Spleen (tissue), 11 donors: ENCODE measurements around the gene AFAP1L2. TPM values are rescaled to one million over a fixed set of nuclear protein-coding genes. Genes with fewer than 3 reads are reported as not detected.

Experiments
- DNase-seq: peaks from one replicate; pipeline ENCODE4 v3.0.0-alpha.2; 2020
- H3K27ac ChIP-seq, 8 donors: fragments of 200-600 bp; sonication (generic) in 7 of 8; 1 replicate in 4 of 8; 2 replicates in 4 of 8; pipeline versions ENCODE4 v1.5.0 to v1.8.0; 2016 to 2021; ENCODE audit warnings: inconsistent platforms in 4 of 8, mild to moderate bottlenecking in 4 of 8, moderate library complexity in 1 of 8
- H3K27me3 ChIP-seq, 7 donors: fragments of 200-600 bp; sonication (generic) in 6 of 7; replicated peaks in 1 of 7; 1 replicate in 4 of 7; 2 replicates in 3 of 7; pipeline versions ENCODE4 v1.5.0 to v1.8.0; 2016 to 2021; ENCODE audit warnings: inconsistent platforms in 3 of 7, mild to moderate bottlenecking in 1 of 7
- H3K36me3 ChIP-seq, 6 donors: fragments of 200-600 bp; sonication (generic) in 5 of 6; 1 replicate in 4 of 6; 2 replicates in 2 of 6; pipeline versions ENCODE4 v1.5.0 to v1.8.0; 2016 to 2021; ENCODE audit warnings: inconsistent platforms in 2 of 6
- H3K4me1 ChIP-seq, 6 donors: fragments of 200-600 bp; sonication (generic) in 5 of 6; 1 replicate in 3 of 6; 2 replicates in 3 of 6; pipeline versions ENCODE4 v1.5.0 to v1.8.0; 2016 to 2021; ENCODE audit warnings: inconsistent platforms in 3 of 6
- H3K4me3 ChIP-seq, 8 donors: fragments of 200-600 bp; sonication (generic) in 7 of 8; 1 replicate in 4 of 8; 2 replicates in 4 of 8; pipeline versions ENCODE4 v1.5.0 to v1.8.0; 2016 to 2021; ENCODE audit warnings: inconsistent platforms in 4 of 8, mild to moderate bottlenecking in 4 of 8, moderate library complexity in 2 of 8
- H3K9me3 ChIP-seq, 8 donors: fragments of 200-600 bp; sonication (generic) in 7 of 8; 1 replicate in 4 of 8; 2 replicates in 4 of 8; pipeline versions ENCODE4 v1.5.0 to v1.8.0; 2016 to 2021; ENCODE audit warnings: inconsistent platforms in 4 of 8
- CTCF ChIP-seq, 11 experiments: fragments of 200-600 bp in 7 of 11; fragments of 450-650 bp in 4 of 11; sonication (generic) in 4 of 11; IDR thresholded peaks in 8 of 11; conservative IDR thresholded peaks in 3 of 11; 1 replicate in 7 of 11; 2 replicates in 4 of 11; pipeline versions ENCODE4 v1.4.0 to v1.8.0; 2016 to 2021; ENCODE audit warnings: antibody characterized with exemption in 11 of 11, inconsistent platforms in 4 of 11, mild to moderate bottlenecking in 1 of 11
- POLR2A ChIP-seq, 3 donors: fragments of 450-650 bp; IDR thresholded peaks; one replicate each; pipeline ENCODE4 v1.5.1; 2017; ENCODE audit warnings: antibody characterized with exemption in 3 of 3, mild to moderate bottlenecking in 1 of 3
- POLR2AphosphoS5 ChIP-seq, 3 donors: sonication (generic); formaldehyde crosslinking; IDR thresholded peaks; one replicate each; pipeline ENCODE4 v1.5.1; 2017; ENCODE audit warnings: antibody characterized with exemption in 3 of 3
- WGBS, 5 donors: extraction: QIAGEN DNeasy Blood & Tissue Kit in 3 of 5; methylation state at CpG; one replicate each; pipeline versions ENCODE4 v1.1.5 to v1.1.7; 2013 to 2018; 5-methylcytosine and 5-hydroxymethylcytosine counted together
- intact Hi-C: fragments of 100-400 bp; cut with DNase I; formaldehyde crosslinking; loops from one replicate; pipeline ENCODE4 v1.15.0; 2023; ENCODE audit warnings: low total_unique reads
- polyA plus RNA-seq, 3 donors: library from polyadenylated mRNA; stranded (reverse); fragments of 200-250 nt; gene quantifications; one replicate each; pipeline ENCODE4 v1.2.1, GENCODE V29; 2013
- total RNA-seq, 7 donors: library from RNA; depleted of rRNA in 3 of 7; stranded (reverse); fragments of >200 nt in 3 of 7; fragmentation: NEBNext Ultra II Directional in 4 of 7; extraction: Animal tissue kit (Norgen Biotek cat#: 25700) in 4 of 7; gene quantifications; one replicate each; pipeline versions ENCODE4 v1.1.0 to v1.2.1, GENCODE V29; 2016 to 2021
- donor health status: healthy with polysubstance abuse.
- donor health status: DM: no; HTN: no; CAD: no; lungs with moderate emphysema.
- donor health status: DM: no; HTN: no; CAD: no.
- donor health status: Bipolar disorder and iron deficiency.
- donor health status: healthy.
- donor health status: DM: no; HTN: no; CAD: no.
- donor health status: DM: yes; HTN: yes; CAD: no.

AFAP1L2 gene
- total and polyA plus RNA-seq, 10 donors, result 18.3 to 273 (median 180) TPM

- Histone ChIP-seq H3K4me1 (peaks cover 13 to 93% (median 41%) of the 10 kb centered on the region in 6 donors), H3K27ac (peak overlapping the region in 4 of 8 donors; percentile 9 to 53 (median 30)), H3K9me3 (no peaks in the 10 kb centered on the region), H3K4me3 (no peak overlapping the region), H3K36me3 (peaks cover 0 to 14% (median 0%) of the 10 kb centered on the region in 6 donors), H3K27me3 (peaks cover 0 to 4% (median 0%) of the 10 kb centered on the region in 7 donors)
- intact Hi-C loops, result no loop called here
- no peak for DNase-seq
- 26 to 42% (median 39%) methylated on average over 3 of the region's 3 CpGs for WGBS, 5 donors
- TF ChIP-seq POLR2A (IDR thresholded peaks at IDR 0.05), result no peak
- no peak for TF ChIP-seq POLR2AphosphoS5 (IDR thresholded peaks at IDR 0.05)
- TF ChIP-seq CTCF (IDR thresholded peaks at IDR 0.05 in 8 of 11, conservative IDR thresholded peaks at IDR 0.05 in 3 of 11), result no peak
Measured at GRCh38 chr10:114388275-114388674, 16.0 kb downstream of the AFAP1L2 start.

GRCh38 chr10:114387784-114388183, 16.5 kb downstream of the AFAP1L2 start:
- WGBS, 5 donors, result 76 to 82% (median 78%) methylated on average over 4 of the region's 4 CpGs

DNA sequence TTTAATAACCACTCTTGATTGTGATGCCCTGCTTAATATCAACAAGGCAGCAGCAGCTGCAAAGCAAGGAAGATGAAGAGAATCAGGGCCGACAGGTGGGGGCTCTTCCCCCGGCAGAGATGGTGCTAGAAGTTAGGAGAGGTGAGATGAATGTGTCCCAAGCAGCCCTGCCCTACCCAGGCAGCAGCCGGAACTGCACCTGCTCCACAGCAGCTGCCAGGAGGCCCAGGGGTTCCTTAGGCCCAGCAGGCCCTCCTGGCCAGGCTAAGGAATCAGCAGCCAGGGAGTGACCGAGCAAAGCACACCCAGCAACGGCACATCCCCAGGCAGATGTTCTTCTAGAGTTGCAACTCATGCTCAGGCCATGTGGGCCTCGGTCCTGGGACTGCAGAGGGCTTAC, 17.9 kb downstream of the AFAP1L2 start:
- Histone ChIP-seq H3K27ac (peak overlapping the region in 3 of 8 donors; percentile 11 to 48 (median 18)), H3K4me3 (no peak overlapping the region), H3K9me3 (no peaks in the 10 kb centered on the region), H3K36me3 (peaks cover 0 to 14% (median 0%) of the 10 kb centered on the region in 6 donors), H3K4me1 (peaks cover 4 to 83% (median 38%) of the 10 kb centered on the region in 6 donors), H3K27me3 (no peaks in the 10 kb centered on the region)
- WGBS, 5 donors, result 73 to 94% (median 86%) methylated on average over 5 to 6 of the region's 6 CpGs
- intact Hi-C loops, result no loop called here
- no peak for DNase-seq
- no peak for TF ChIP-seq CTCF (IDR thresholded peaks at IDR 0.05 in 8 of 11, conservative IDR thresholded peaks at IDR 0.05 in 3 of 11)
- no peak for TF ChIP-seq POLR2A (IDR thresholded peaks at IDR 0.05)
- peak in 2 of 3 donors; percentile 46 to 59 for TF ChIP-seq POLR2AphosphoS5 (IDR thresholded peaks at IDR 0.05)

More at GRCh38 chr10:114387784-114388183, 16.5 kb downstream of the AFAP1L2 start:
- Histone ChIP-seq H3K4me1 (peaks cover 13 to 93% (median 40%) of the 10 kb centered on the region in 6 donors), H3K9me3 (no peaks in the 10 kb centered on the region), H3K27ac (peak overlapping the region in 2 of 8 donors; percentile 42 to 53), H3K36me3 (peaks cover 0 to 14% (median 0%) of the 10 kb centered on the region in 6 donors), H3K27me3 (peaks cover 0 to 4% (median 0%) of the 10 kb centered on the region in 7 donors), H3K4me3 (no peak overlapping the region)
- no peak for TF ChIP-seq POLR2AphosphoS5 (IDR thresholded peaks at IDR 0.05)
- no peak for TF ChIP-seq POLR2A (IDR thresholded peaks at IDR 0.05)
- TF ChIP-seq CTCF (IDR thresholded peaks at IDR 0.05 in 8 of 11, conservative IDR thresholded peaks at IDR 0.05 in 3 of 11), result no peak
- DNase-seq, result no peak
- intact Hi-C loops, result no loop called here

DNA sequence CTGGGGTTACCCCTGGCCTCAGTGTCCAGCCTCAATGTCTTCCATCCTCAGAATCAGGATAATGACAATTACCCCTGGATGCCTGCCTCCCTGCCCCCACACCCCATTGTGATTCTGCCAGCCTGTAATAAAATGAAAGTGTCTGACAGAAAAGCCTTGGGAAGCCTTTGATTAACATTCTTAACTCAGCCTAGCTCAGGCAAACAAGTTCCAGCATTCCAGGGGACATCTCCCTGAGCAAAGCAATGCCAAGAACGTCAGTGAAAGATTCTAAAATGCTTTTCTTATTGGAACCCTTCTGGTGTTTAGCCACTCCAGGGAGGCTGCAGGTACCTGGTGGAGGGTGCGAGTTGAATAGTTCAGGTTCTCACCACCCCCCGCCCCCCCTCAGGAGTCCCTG, 18.7 kb downstream of the AFAP1L2 start:
- DNase-seq, result no peak
- no peak for TF ChIP-seq POLR2AphosphoS5 (IDR thresholded peaks at IDR 0.05)
- no peak for TF ChIP-seq POLR2A (IDR thresholded peaks at IDR 0.05)
- TF ChIP-seq CTCF (IDR thresholded peaks at IDR 0.05 in 8 of 11, conservative IDR thresholded peaks at IDR 0.05 in 3 of 11), result no peak
- Histone ChIP-seq H3K36me3 (peaks cover 0 to 14% (median 0%) of the 10 kb centered on the region in 6 donors), H3K27ac (peak overlapping the region in 3 of 8 donors; percentile 22 to 48 (median 48)), H3K27me3 (no peaks in the 10 kb centered on the region), H3K9me3 (no peaks in the 10 kb centered on the region), H3K4me1 (peaks cover 4 to 74% (median 40%) of the 10 kb centered on the region in 6 donors), H3K4me3 (no peak overlapping the region)
- intact Hi-C loops, result no loop called here
- WGBS, 5 donors, result 78 to 88% (median 79%) methylated on average over 3 of the region's 3 CpGs
